ENCODE results near the gene ADGRV1.

DNA sequence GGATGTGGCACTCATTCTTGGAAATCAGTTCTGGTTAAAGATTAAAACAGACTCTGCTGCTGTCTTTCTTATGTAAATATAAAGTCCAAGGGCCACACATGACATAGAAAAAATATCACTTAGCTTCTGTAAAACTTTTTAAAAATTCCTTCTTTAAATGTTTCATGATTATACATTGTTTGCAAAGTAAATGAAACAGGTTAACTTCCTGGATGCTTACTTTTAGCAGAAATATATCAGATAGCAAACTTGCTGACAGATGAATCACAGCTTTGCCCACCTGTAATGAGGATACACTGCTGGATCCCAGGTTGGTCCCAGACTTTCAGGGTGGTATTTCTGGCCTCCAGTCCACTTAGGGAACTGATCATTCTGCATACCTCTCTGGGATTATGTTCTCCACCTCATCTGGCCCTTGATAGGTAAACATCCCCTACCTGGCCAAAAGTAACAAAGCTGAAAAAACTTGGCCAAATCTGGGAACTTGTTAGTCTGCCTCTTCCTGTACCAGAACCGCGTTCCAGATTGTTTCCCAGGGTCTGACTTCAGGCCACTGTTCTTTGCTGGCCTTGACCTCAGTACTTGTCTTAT is 340.5 kb downstream of the ADGRV1 start:
- TF ChIP-seq CTCF (IDR thresholded peaks at IDR 0.05): no peak
- TF ChIP-seq ZFX (IDR thresholded peaks at IDR 0.05; ENCODE audit: borderline replicate concordance): no peak

Data from 22Rv1 (cell line).